Ramos (cell line): ENCODE measurements around the gene SKIL.

ENCODE experiments used
- in situ Hi-C: fragments of 300-500 bp; cut with MboI; formaldehyde crosslinking; loops from one replicate; pipeline ENCODE4 v1.14.3; 2022; ENCODE audit warnings: low sequenced_read_pairs; ENCODE audit not compliant: unreplicated experiment

The SKIL gene

GRCh38 chr3:170425491-170426239, 68.2 kb downstream of the SKIL start:
- in situ Hi-C loops, result no loop called here

GRCh38 chr3:170426240-170426797, 68.8 kb downstream of the SKIL start:
- in situ Hi-C loops, result no loop called here

- in situ Hi-C loops, result no loop called here
Observed at GRCh38 chr3:170428095-170428494, 70.6 kb downstream of the SKIL start.

- in situ Hi-C loops, result no loop called here
Observed at GRCh38 chr3:170429050-170429449, 71.5 kb downstream of the SKIL start.

- in situ Hi-C loops, result no loop called here
Observed at GRCh38 chr3:170431054-170431453, 73.5 kb downstream of the SKIL start.

- in situ Hi-C loops, result no loop called here
Observed at GRCh38 chr3:170432416-170432815, 74.9 kb downstream of the SKIL start.

- in situ Hi-C loops, result no loop called here
Observed at GRCh38 chr3:170436697-170437096, 79.2 kb downstream of the SKIL start.

GRCh38 chr3:170437176-170437575, 79.7 kb downstream of the SKIL start:
- in situ Hi-C loops, result no loop called here

GRCh38 chr3:170437696-170438407, 80.3 kb downstream of the SKIL start:
- in situ Hi-C loops, result no loop called here

GRCh38 chr3:170438836-170439235, 81.3 kb downstream of the SKIL start:
- in situ Hi-C loops, result no loop called here

- in situ Hi-C loops, result no loop called here
Observed at GRCh38 chr3:170440344-170440743, 82.8 kb downstream of the SKIL start.

- in situ Hi-C loops, result no loop called here
Observed at GRCh38 chr3:170441412-170441811, 83.9 kb downstream of the SKIL start.

- in situ Hi-C loops, result no loop called here
Observed at GRCh38 chr3:170442947-170443346, 85.4 kb downstream of the SKIL start.

- in situ Hi-C loops, result no loop called here
Observed at GRCh38 chr3:170443457-170443856, 85.9 kb downstream of the SKIL start.
